MM.1S (cell line): Measurements from ENCODE around the gene SCGB3A1.

Experiments used
- DNase-seq: peaks from one replicate; pipeline ENCODE4 v3.0.0-alpha.2; 2015
- H2AFZ ChIP-seq: fragments of 300-600 bp; sonication (generic); 2 replicates; pipeline ENCODE4 v1.6.0; 2016; ENCODE audit warnings: antibody characterized with exemption, low read length
- H3F3A ChIP-seq: fragments of 300-600 bp; sonication (generic); 2 replicates; pipeline ENCODE4 v1.6.1; 2016; ENCODE audit warnings: mild to moderate bottlenecking, antibody characterized with exemption, low read length, moderate library complexity, mixed read lengths; ENCODE audit not compliant: insufficient read depth
- H3K27ac ChIP-seq: fragments of 300-600 bp; sonication (generic); 2 replicates; pipeline ENCODE4 v1.5.1; 2016; ENCODE audit warnings: mild to moderate bottlenecking, low read length
- H3K27me3 ChIP-seq: fragments of 300-600 bp; sonication (generic); replicated peaks from 2 replicates; pipeline ENCODE4 v1.6.0; 2016; ENCODE audit warnings: low read length; ENCODE audit not compliant: insufficient read depth
- H3K36me3 ChIP-seq: fragments of 300-600 bp; sonication (generic); replicated peaks from 2 replicates; pipeline ENCODE4 v1.6.1; 2016; ENCODE audit warnings: mild to moderate bottlenecking, low read length, mixed read lengths; ENCODE audit not compliant: insufficient read depth
- H3K4me1 ChIP-seq: fragments of 300-600 bp; sonication (generic); 2 replicates; pipeline ENCODE4 v1.6.1; 2016; ENCODE audit warnings: low read length, mixed read lengths
- H3K4me2 ChIP-seq: fragments of 300-600 bp; sonication (generic); 2 replicates; pipeline ENCODE4 v1.6.0; 2016; ENCODE audit warnings: low read depth, low read length
- H3K4me3 ChIP-seq: fragments of 300-600 bp; sonication (generic); 2 replicates; pipeline ENCODE4 v1.5.1; 2016; ENCODE audit warnings: low read length, mixed read lengths
- H3K79me2 ChIP-seq: fragments of 300-600 bp; sonication (generic); 2 replicates; pipeline ENCODE4 v1.6.1; 2016; ENCODE audit warnings: mixed run types, low read length, mixed read lengths
- H3K9ac ChIP-seq: fragments of 300-600 bp; sonication (generic); 2 replicates; pipeline ENCODE4 v1.6.1; 2016; ENCODE audit warnings: low read length, mixed read lengths
- H3K9me2 ChIP-seq: fragments of 300-600 bp; sonication (generic); replicated peaks from 2 replicates; pipeline ENCODE4 v1.6.1; 2016; ENCODE audit warnings: mild to moderate bottlenecking, low read length, mixed read lengths; ENCODE audit not compliant: insufficient read depth
- H3K9me3 ChIP-seq: fragments of 300-600 bp; sonication (generic); replicated peaks from 2 replicates; pipeline ENCODE4 v1.6.1; 2016; ENCODE audit warnings: mild to moderate bottlenecking, low read length, mixed read lengths; ENCODE audit not compliant: insufficient read depth
- H4K20me1 ChIP-seq: fragments of 300-600 bp; sonication (generic); 2 replicates; pipeline ENCODE4 v1.6.1; 2016; ENCODE audit warnings: mild to moderate bottlenecking, low read length, moderate library complexity, mixed read lengths; ENCODE audit not compliant: insufficient read depth
- CTCF ChIP-seq: fragments of 300-600 bp; sonication (generic); IDR thresholded peaks from 2 replicates; pipeline ENCODE4 v1.5.1; 2016; ENCODE audit warnings: antibody characterized with exemption, low read length, mixed read lengths
- EZH2 ChIP-seq: fragments of 300-600 bp; sonication (generic); optimal IDR thresholded peaks from 2 replicates; pipeline ENCODE3; 2017; ENCODE audit warnings: low read depth, mild to moderate bottlenecking, antibody characterized with exemption, low read length, mixed read lengths
- EZH2phosphoT487 ChIP-seq: fragments of 300-600 bp; sonication (generic); IDR thresholded peaks from 2 replicates; pipeline ENCODE4 v1.6.1; 2018; ENCODE audit warnings: antibody characterized with exemption, low read length

SCGB3A1 gene

GRCh38 chr5:180548563-180548962 is 42.7 kb downstream of the SCGB3A1 start:
- Histone ChIP-seq H2AFZ (no peak overlapping the region), H3K36me3 (no peaks in the 10 kb centered on the region; the same call in 1 of the 2 replicates), H3K9me3 (no peaks in the 10 kb centered on the region), H3K27ac (no peak overlapping the region), H3F3A (no peaks in the 10 kb centered on the region), H3K4me2 (no peak overlapping the region), H3K79me2 (peaks cover 62% of the 10 kb centered on the region), H3K9ac (no peak overlapping the region), H3K4me1 (no peaks in the 10 kb centered on the region), H3K4me3 (no peak overlapping the region), H3K9me2 (no peaks in the 10 kb centered on the region), H3K27me3 (no peaks in the 10 kb centered on the region), H4K20me1 (peaks cover 3% of the 10 kb centered on the region; the same call in 1 of the 2 replicates)
- TF ChIP-seq EZH2 (no peak), CTCF (no peak), EZH2phosphoT487 (no peak)
- DNase-seq: no peak

DNA sequence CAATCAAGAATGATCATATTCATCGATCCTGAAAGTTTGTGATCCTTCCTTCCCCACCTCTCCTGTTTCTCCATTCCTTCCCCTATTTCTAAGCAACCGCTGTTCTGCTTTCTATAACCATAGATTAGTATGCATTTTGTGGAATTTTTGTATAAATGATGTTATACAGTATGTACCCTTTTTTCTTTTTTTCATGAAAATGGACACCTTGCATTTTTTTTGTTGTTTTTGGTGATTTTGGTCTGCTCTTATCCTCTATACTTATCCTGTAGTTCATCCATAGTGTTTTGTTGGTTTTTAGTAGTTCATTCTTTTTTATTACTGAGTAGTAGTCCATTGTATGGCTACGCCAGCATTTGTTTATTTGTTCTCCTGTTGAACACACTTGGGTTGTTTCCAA is 46.1 kb downstream of the SCGB3A1 start:
- Histone ChIP-seq H3K27me3 (no peaks in the 10 kb centered on the region), H2AFZ (no peak overlapping the region), H4K20me1 (no peaks in the 10 kb centered on the region), H3K4me1 (no peaks in the 10 kb centered on the region), H3K9ac (no peak overlapping the region), H3K9me3 (no peaks in the 10 kb centered on the region), H3K9me2 (no peaks in the 10 kb centered on the region), H3K79me2 (peaks cover 68% of the 10 kb centered on the region), H3K4me3 (no peak overlapping the region), H3K27ac (no peak overlapping the region), H3K36me3 (no peaks in the 10 kb centered on the region; the same call in 1 of the 2 replicates), H3F3A (no peaks in the 10 kb centered on the region), H3K4me2 (no peak overlapping the region)
- TF ChIP-seq CTCF: no peak
- no peak for TF ChIP-seq EZH2phosphoT487
- no peak for TF ChIP-seq EZH2
- no peak for DNase-seq

- H3K79me2 ChIP-seq: peaks cover 78% of the 10 kb centered on the region
- no peak overlapping the region for H3K27ac ChIP-seq
- no peak for DNase-seq
These were observed 49.6 kb downstream of the SCGB3A1 start for GRCh38 chr5:180541710-180542109.

More at GRCh38 chr5:180541710-180542109, 49.6 kb downstream of the SCGB3A1 start:
- no peak overlapping the region for H3K4me2 ChIP-seq
- no peaks in the 10 kb centered on the region; the same call in 1 of the 2 replicates for H3K36me3 ChIP-seq
- no peaks in the 10 kb centered on the region for H3K4me1 ChIP-seq
- no peaks in the 10 kb centered on the region; the same call in 1 of the 2 replicates for H4K20me1 ChIP-seq
- no peaks in the 10 kb centered on the region for H3K27me3 ChIP-seq
- no peaks in the 10 kb centered on the region for H3F3A ChIP-seq
- H2AFZ ChIP-seq: no peak overlapping the region
- TF ChIP-seq CTCF: no peak
- TF ChIP-seq EZH2: no peak
- no peak for TF ChIP-seq EZH2phosphoT487
- H3K9ac ChIP-seq: no peak overlapping the region
- no peak overlapping the region for H3K4me3 ChIP-seq
- no peaks in the 10 kb centered on the region for H3K9me3 ChIP-seq
- no peaks in the 10 kb centered on the region for H3K9me2 ChIP-seq
